GM03348 (cell line): ENCODE data around the gene KIF5A.
"Not testable (repeated sequence)": the region's sequence is repeated elsewhere in the genome, so short reads cannot be mapped to it uniquely, and the experiment has no call there.

Source experiments
- DNase-seq: peaks from one replicate; pipeline ENCODE4 v3.0.0; 2012; ENCODE audit warnings: low spot score

The KIF5A gene

DNA sequence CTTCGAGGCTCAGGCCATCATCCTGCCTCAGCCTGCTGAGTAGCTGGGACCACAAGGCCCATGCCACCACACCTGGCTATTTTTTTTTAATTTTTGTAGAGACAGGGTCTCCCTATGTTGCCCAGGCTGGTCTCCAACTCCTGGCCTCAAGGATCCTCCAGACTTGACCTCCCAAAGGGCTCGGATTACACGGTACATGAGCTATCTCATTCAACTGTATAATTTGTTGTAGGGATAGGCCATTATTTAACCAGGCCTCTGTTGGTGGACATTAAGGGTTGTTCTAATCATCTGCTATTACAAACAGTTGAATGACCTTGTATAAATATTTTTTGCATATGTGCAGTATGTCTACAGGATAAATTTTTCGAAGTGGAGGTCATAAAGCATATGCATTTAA lies 9.0 kb downstream of the KIF5A start:
- DNase-seq: no peak

DNA sequence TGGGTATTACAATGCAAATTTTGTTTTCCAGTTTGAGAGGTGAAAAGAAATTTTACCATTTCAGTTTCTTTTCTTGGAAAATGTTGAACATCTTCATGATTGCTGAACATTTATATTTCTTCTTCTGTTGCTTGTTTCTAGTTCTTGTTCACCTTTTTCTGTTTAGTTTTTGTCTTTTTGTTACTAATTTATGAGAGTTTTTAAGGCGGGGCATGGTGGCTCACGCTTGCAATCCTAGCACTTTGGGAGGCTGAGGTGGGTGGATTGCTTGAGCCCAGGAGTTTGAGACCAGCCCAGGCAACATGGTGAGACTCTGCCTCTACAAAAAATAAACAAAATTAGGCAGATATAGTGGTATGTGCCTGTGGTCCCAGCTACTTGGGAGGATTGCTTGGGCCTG lies 10.7 kb downstream of the KIF5A start:
- no peak for DNase-seq

DNA sequence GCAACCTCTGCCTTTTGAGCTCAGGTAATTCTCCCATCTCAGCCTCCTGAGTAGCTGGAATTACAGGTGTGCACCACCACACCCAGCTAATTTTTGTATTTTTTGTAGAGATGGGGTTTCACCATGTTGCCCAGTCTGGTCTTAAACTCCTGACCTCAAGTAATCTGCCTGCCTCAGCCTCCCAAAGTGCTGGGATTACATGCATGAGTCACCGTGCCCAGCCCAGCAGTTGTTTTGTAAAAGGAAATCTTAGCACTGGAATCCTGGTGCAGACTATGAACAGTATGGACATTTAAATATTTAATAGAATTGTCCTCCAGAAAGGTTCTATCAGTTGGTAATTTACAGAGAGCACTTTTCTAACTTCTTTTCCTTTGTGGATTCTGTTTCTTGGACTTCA lies 11.3 kb downstream of the KIF5A start:
- DNase-seq: peak; percentile 22

DNA sequence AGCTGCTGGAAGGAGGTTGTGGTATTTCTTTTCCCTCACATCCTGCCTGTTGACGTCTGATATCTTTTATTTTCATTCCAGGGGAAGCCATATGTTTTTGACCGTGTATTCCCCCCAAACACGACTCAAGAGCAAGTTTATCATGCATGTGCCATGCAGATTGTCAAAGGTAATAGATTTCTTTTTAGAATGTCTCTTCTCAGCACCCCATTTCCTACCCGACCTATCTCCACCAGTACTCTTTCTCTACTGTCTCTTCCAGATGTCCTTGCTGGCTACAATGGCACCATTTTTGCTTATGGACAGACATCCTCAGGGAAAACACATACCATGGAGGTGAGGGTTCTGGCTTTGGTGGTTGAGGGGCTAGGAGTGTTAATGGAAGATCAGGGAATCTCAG lies 13.5 kb downstream of the KIF5A start:
- no peak for DNase-seq

DNA sequence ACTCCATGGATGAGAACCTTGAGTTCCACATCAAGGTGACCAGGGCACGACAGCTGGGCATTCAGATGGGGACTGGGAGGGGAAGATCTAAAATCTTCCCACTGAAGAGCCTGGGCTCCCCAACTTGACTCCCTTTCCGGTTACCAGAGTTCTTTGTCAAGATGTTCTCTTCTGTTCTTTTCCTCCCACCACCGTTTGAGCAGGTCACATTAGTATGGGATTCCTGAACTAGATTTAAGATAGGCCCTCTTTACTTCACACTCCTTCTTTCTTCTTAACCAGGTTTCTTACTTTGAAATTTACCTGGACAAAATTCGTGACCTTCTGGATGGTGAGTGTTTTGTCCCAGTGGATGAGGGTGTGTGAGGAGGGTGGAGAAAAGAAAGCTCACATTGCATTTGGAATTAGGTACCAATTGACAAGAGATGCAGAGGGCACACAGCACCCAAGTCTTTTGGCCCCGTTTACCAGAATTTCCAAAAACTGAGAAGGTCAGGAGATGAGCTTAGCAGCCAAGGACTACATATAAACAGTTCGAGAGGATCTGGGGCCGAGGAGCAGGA lies 14.4 kb downstream of the KIF5A start:
- no peak for DNase-seq

DNA sequence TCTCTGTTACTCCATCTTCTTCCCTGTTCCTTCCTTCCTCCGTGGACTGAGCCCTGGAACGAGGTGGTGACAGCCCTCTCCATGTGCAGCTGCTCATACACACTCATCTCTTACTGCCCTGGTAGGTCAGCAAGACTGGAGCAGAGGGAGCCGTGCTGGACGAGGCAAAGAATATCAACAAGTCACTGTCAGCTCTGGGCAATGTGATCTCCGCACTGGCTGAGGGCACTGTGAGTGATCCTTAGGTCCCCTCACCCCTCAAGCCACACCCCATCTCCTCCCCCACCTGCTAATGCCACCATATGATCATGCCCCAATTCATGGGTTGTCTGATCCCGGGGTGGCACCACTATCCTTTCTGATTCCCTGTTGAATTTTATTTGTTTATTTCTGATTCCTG lies 19.0 kb downstream of the KIF5A start:
- DNase-seq: no peak

DNA sequence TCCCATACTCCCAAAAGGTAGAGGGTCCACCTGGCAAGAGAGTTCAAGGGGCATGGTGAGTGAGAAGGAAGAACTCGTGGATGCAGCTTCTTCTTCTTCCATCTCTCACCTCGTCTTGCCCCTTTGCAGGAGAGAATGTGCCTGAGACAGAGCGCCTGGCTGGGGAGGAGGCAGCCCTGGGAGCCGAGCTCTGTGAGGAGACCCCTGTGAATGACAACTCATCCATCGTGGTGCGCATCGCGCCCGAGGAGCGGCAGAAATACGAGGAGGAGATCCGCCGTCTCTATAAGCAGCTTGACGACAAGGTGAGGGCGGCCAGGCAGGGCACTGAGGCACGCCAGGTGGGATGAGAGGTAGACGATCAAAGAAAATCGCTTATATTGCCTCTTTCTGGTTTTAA lies 20.0 kb downstream of the KIF5A start:
- no peak for DNase-seq

DNA sequence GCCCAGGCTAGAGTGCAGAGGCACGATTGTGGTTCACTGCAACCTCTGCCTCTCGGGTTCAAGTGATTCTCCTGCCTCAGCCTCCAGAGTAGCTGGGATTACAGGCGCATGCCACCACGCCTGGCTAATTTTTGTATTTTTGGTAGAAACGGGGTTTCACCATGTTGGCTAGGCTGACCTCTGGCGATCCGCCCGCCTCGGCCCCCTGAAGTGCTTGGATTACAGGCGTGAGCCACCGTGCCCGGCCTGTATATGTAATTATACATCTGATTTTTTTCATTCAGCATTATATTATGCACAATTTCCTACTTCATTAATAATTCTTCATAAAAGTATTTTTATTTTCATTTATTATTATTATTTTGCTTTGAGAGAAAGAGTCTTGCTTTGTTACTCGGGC lies 20.6 kb downstream of the KIF5A start:
- not testable (repeated sequence) for DNase-seq

DNA sequence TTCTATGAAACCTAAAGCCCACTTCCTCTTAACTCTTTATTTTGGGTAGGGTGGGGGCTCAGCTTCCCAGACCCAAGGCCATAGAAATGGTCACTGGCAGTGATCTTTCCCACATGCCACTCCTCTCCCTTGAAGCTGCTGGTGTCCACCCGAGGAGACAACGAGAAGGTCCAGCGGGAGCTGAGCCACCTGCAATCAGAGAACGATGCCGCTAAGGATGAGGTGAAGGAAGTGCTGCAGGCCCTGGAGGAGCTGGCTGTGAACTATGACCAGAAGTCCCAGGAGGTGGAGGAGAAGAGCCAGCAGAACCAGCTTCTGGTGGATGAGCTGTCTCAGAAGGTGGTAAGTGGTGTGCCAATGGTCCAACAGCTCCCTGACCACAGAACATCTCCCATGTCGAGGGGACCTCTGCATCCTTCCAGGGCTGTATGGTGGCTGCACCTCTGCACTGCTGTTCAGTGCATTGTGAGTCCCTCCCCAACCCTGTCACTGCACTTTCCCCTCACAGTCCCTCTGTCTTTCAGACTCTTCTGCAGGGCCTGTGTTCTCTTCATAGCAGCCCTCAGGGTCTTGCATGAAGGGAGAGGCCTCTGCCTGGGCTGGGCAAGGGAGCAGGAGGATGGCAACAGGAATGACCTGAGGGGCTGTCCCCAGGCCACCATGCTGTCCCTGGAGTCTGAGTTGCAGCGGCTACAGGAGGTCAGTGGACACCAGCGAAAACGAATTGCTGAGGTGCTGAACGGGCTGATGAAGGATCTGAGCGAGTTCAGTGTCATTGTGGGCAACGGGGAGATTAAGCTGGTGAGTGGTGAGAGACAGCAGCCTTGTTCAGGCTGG lies 22.3 kb downstream of the KIF5A start:
- no peak for DNase-seq

DNA sequence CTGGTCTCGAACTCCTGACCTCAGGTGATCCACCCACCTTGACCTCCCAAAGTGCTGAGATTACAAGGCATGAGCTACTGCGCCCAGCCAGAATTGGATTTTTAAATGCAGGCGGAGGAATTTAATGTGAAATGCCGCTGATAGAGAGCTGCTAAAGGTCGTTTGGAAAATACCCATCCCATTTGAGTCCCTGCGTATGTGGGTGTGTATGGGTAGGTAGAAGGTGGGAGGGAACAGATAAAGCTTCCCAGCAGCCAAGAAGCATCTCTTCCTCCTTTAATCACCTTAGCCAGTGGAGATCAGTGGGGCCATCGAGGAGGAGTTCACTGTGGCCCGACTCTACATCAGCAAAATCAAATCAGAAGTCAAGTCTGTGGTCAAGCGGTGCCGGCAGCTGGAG lies 25.0 kb downstream of the KIF5A start:
- no peak for DNase-seq

DNA sequence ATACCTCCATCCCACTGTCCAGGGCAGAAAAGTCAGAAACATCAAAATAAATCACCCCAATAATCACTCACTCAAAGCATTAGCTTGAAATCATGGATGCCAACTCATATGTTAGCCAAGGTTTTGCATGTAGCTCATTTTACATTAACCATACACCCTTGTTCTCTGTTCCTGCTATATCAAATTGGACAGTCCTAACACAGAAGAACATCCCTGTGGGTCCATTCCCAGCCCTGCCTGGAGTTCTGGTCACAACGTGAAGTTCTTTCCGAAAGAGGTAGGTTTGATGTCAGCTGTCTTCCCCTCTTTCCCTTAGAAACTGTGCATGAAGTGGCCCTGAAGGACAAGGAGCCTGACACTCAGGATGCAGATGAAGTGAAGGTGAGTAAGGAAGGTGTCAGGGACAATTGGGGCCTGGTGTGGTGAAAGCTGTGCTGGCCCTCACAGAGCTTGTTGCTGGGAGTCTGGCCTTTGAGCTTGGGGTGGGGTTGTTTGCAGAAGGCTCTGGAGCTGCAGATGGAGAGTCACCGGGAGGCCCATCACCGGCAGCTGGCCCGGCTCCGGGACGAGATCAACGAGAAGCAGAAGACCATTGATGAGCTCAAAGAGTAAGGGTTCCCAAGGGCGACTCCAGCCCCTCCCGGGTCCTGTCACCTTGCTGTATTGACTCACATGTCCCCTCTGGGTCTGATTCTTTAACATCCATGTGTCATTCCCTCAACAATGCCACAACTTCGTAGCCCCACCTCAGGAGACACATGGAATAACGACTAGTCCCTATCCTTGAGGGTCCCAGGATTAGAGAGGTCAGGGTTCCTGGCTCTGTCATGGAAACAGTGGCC lies 26.1 kb downstream of the KIF5A start:
- no peak for DNase-seq

DNA sequence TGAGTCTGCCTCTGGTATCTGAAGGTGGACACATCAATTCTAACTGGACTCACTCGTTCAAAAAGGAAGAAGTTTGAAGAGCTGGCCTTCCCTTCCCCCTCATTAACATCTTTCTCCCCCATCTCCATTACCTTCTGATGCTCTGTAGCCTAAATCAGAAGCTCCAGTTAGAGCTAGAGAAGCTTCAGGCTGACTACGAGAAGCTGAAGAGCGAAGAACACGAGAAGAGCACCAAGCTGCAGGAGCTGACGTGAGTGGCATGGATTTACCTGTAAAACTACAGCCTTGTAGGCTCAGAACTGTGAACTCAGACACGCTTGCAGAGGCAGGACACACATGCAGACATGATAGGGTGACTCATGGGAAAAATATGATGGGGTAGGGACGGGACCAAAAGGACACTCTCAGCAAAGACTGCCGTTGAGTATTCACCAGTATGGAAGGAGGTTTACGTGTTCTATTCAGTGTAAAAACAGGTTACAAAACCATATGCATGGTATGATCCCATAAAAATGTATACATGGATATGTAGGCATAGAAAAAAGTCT lies 26.8 kb downstream of the KIF5A start:
- no peak for DNase-seq

DNA sequence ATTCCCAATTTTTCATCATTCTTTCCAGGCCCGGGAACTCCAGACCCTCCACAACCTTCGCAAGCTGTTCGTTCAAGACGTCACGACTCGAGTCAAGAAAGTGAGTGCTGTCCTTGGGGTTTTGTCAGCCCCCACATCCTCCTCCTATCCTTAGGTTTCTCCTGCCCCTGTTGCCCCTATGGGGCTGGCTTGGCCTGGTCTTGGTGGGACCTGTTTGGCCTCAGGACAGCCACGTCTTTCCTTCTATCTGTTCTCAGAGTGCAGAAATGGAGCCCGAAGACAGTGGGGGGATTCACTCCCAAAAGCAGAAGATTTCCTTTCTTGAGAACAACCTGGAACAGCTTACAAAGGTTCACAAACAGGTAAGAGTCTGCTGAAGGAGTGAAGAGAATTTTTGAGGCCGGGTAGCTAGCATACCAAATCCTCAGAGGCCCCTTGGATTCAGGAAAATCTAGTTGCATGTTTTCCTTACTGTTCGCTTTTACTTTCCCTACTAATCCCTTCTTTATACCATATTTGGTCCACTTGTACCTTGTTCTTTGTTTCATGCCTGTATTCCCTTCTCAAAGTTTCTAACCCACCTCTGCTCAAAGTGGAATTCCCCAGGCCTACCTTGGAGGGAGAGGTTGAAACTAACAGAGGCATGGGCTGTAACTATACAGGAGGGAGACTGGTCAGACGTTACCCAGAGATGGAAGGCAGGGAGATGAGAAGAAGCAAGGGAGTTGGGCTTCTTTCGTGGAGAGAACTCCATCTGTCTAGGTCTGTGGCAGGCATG lies 28.3 kb downstream of the KIF5A start:
- no peak for DNase-seq

DNA sequence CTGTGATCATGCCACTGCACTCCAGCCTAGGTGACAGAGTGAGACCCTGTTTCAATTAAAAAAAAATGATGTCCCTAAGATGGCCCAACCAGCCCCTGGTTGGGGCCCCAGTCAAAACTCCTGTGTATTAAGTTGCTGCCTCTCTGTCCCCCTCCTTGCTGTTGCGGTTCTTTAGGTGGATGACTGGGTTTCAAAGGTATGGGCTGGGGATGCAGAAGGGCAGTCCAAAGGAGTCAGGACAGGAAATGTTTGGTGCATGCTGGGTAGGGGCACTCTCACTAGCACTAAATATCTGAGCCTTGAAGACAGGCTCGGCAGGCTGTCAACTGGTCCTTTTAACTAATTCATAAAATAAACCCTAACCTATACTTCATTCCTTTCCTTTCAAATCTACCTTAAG lies 29.2 kb downstream of the KIF5A start:
- no peak for DNase-seq

DNA sequence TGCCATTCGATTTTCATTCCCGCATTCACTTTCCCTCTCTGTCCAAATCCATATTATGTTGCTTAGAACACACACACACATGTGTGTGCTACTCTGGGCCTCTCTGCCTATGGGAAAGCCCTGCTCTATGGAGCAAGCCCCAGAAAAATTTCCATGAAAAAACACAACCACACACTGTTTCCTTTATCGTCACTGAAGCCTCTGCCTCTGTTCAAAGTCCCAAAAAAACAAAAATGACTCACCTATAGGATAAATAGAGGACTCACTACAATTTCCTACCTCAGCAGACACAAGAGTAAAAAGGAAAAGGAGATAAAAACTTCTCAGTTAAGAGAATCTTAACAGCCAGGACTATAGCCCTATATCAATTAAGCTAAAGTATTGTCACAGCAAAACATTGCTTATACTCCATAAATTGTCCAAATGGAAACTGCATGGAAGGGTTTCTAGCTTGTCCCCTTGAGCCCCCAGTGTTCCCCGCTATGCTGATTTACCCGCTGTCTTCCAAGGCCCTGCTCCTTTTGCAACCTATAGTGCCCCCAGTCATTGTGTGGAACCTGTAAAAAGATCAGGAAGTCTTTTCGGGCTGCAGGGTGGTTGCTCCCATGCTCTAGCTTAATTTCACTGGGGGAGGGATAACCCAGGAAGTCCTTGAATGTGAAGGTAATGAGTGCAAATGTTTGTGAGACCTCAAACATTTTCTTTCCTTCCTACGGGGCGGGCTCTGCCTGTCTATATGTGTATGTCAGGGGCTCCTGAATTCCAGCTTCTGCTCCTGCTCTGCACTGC lies 30.0 kb downstream of the KIF5A start:
- no peak for DNase-seq

DNA sequence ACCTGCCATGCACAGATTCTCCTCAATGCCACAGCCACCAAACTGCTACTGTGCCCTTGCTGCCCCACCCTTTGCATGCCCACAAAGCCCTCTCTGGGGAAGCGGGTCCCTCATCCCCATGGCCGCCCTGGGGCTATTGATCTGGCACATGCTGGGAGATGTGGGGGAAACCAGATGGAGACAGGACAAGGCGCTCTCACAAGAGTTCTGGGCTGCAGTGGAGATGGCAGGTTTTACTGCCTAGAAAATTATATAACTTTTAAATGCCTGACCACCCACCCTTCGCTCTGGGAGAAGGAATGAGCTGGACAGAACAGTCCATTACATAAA lies 30.6 kb downstream of the KIF5A start:
- no peak for DNase-seq

DNA sequence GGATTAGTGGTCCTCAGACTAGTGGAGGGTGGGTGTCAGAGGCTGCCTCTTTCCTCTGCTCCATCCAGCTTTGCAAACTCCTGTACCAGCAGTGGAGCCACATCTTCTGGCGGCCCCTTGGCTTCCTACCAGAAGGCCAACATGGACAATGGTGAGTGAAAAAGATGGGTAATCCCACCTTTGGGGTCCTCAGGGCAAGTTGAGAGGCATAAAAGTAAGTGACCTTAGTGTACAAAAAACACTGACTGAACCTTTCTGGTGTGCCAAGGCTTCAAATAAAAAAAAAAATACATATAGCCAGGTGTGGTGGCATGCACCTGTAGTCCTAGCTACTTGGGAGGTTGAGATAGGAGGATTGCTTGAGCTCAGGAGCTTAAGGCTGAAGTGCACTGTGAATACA lies 32.0 kb downstream of the KIF5A start:
- no peak for DNase-seq

DNA sequence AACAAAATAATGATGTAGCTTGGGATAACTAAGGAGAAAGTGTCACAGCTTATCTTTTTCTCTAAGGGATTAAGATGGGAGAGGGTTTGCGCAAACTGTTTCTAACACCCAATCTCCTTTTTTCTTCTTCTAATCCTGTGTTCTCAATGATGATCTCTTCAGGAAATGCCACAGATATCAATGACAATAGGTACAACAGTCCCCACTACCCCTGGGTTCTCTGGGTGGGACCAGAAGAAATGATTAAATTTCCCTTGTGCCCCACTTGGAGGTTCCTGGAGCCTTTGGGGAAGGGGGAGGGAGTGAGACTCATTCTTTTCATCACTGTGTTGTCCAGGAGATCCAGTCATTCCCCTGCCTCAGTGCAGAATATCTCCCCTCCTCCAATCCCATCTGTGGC lies 32.6 kb downstream of the KIF5A start:
- DNase-seq: no peak

DNA sequence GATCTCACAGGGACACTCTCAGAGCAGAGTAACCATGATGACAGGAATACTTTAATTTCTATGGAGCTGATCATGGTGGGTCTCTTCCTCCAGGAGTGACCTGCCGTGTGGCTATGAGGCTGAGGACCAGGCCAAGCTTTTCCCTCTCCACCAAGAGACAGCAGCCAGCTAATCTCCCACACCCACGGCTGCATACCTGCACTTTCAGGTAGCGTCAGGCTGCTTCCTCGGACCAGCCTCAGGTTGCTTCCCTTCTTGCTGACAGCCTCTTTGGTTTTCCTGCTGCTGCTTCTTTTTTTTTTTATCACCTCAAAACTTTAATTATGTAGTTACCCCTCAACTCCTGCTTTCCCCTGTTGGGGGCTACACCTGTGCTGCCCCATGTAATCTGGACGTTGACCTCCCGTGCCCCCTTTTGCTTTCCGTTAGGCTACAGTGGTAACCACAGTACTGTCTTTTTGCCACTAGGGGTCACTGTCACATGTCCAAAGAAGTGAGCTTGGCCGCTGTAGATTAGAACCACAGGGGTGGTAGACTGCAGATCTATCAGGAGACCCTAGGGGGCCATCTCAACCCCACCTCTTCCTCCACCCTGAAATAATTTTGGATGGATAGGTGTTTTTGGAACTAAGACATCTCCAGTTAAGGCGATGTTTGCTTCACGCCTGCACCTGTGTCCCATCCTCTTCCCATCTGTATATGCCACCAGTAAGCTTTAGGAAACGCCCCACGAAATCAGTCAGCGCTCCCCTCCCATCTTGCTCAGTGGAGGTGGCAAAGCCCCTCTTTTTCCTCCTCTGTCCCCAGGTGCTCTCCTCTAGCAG lies 33.4 kb downstream of the KIF5A start:
- DNase-seq: peak; percentile 92

DNA sequence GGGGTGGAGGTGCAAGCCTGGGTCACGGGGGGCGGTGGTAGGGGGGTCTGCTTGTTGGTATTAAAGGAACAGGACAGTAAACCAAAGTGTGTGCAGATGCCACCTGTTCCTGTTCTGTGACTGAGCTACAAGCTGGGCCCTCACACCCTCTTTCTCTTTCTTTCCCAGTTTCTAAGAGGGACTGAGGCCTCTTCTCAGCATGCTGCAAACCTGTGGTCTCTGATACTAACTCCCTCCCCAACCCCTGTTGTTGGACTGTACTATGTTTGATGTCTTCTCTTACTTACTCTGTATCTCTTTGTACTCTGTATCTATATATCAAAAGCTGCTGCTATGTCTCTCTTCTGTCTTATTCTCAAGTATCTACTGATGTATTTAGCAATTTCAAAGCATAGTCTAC lies 34.2 kb downstream of the KIF5A start:
- no peak for DNase-seq

DNA sequence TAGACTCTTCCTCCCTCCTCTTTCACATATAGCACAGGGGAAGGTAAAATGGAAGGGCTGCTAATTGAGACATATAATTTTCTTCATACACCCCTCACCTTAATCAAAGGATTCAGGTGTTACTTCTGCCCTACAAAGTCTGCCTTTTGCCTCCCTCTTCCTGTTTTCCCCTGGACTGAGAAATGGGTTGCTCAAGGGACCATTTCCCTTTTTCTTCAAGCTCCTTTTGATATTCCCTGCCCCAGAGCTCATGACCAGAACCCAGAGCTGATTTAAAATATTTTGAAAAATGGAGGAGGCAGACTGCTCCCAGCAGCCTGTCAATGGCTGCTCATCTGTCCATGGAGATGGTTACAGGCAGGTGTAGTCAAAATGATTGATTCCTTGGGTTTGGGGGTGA lies 34.8 kb downstream of the KIF5A start:
- no peak for DNase-seq
